Right ventricle myocardium inferior (tissue), 1 donor: ENCODE results near the gene NIN. TPM values are rescaled to one million over a fixed set of nuclear protein-coding genes. Genes with fewer than 3 reads are reported as not detected.
"Not testable (repeated sequence)": the region's sequence is repeated elsewhere in the genome, so short reads cannot be mapped to it uniquely, and the experiment has no call there.

ENCODE experiments used
- ATAC-seq: fragments of 200-7000 bp; cut with Tn5 transposase; one replicate; pipeline ENCODE4 v1.9.1; 2020; ENCODE audit warnings: mild to moderate bottlenecking, moderate library complexity
- DNase-seq: peaks from one replicate; pipeline ENCODE4 v3.0.0; 2021; ENCODE audit errors: missing footprints
- intact Hi-C: fragments of 100-400 bp; cut with DNase I; formaldehyde crosslinking; loops from one replicate; pipeline ENCODE4 v1.11.0; 2022
- total RNA-seq: library from RNA; stranded (reverse); fragmentation: NEBNext Ultra II Directional; extraction: Animal tissue kit (Norgen Biotek cat#: 25700); gene quantifications from one replicate; pipeline ENCODE4 v1.2.1, GENCODE V29; 2021
- donor health status: DM: no; HTN: yes; CAD: no; lungs with severe emphysema.

The NIN gene
- total RNA-seq, 1 donor from 2014 or later: 22.2 TPM

- DNase-seq, intact Hi-C loops, ATAC-seq: not testable (repeated sequence)
Observed at GRCh38 chr14:50694260-50694659, 136.7 kb downstream of the NIN start.

GRCh38 chr14:50688875-50689274, 142.1 kb downstream of the NIN start:
- intact Hi-C loops: no loop called here
- no peak for DNase-seq
- no peak for ATAC-seq

GRCh38 chr14:50679674-50680073, 151.3 kb downstream of the NIN start:
- intact Hi-C loops: no loop called here
- DNase-seq: no peak

GRCh38 chr14:50678163-50678562, 152.8 kb downstream of the NIN start:
- DNase-seq (no peak), ATAC-seq (no peak)

More at GRCh38 chr14:50679674-50680073, 151.3 kb downstream of the NIN start:
- ATAC-seq: no peak

GRCh38 chr14:50677527-50678063, 153.4 kb downstream of the NIN start:
- intact Hi-C loops: no loop called here
- no peak for ATAC-seq
- DNase-seq: no peak

More at GRCh38 chr14:50678163-50678562, 152.8 kb downstream of the NIN start:
- intact Hi-C loops: no loop called here

GRCh38 chr14:50676814-50677516, 154.0 kb downstream of the NIN start:
- intact Hi-C loops: no loop called here
- ATAC-seq (no peak), DNase-seq (no peak)

- intact Hi-C loops: no loop called here
- no peak for DNase-seq
- no peak for ATAC-seq
Observed at GRCh38 chr14:50675597-50675996, 155.4 kb downstream of the NIN start.

- intact Hi-C loops: no loop called here
- ATAC-seq (no peak), DNase-seq (no peak)
Observed at GRCh38 chr14:50670866-50671256, 160.1 kb downstream of the NIN start.

- DNase-seq (no peak), ATAC-seq (no peak)
- intact Hi-C loops: no loop called here
Observed at GRCh38 chr14:50670196-50670865, 160.6 kb downstream of the NIN start.

Other genes with a start within 250 kb of the NIN start
- gene SAV1, start 162.9 kb downstream of the NIN start, total RNA-seq: 26.7 TPM
- not detected for gene ABHD12B, start 40.9 kb upstream of the NIN start, total RNA-seq
- 9.8 TPM for gene PYGL, start 113.3 kb upstream of the NIN start, total RNA-seq